ENCODE results near the gene TRNAU1AP. TPM values are rescaled to one million over a fixed set of nuclear protein-coding genes. Genes with fewer than 3 reads are reported as not detected.
"Not testable (repeated sequence)": the region's sequence is repeated elsewhere in the genome, so short reads cannot be mapped to it uniquely, and the experiment has no call there.

Gene TRNAU1AP
- total RNA-seq, 1 donor, result 25.0 TPM

GRCh38 chr1:28592321-28593071 is 39.6 kb downstream of the TRNAU1AP start:
- no peak for DNase-seq (ENCODE audit: low read depth)
- no peak for TF ChIP-seq CTCF (IDR thresholded peaks at IDR 0.05; ENCODE audit: insufficient read depth, low read depth, low read length)

GRCh38 chr1:28593988-28594356 is 41.1 kb downstream of the TRNAU1AP start:
- DNase-seq (ENCODE audit: low read depth); H3K4me3 ChIP-seq (ENCODE audit: low read depth, low read length): not testable (repeated sequence)

More at GRCh38 chr1:28592321-28593071, 39.6 kb downstream of the TRNAU1AP start:
- H3K4me3 ChIP-seq (ENCODE audit: low read depth, low read length), result peak overlapping the region; percentile 69

- not testable (repeated sequence) for H3K4me3 ChIP-seq (ENCODE audit: low read depth, low read length); DNase-seq (ENCODE audit: low read depth)
Measured at GRCh38 chr1:28594686-28595411, 42.0 kb downstream of the TRNAU1AP start.

- TF ChIP-seq CTCF (IDR thresholded peaks at IDR 0.05; ENCODE audit: insufficient read depth, low read depth, low read length), result no peak
- DNase-seq (ENCODE audit: low read depth), result no peak
- H3K4me3 ChIP-seq (ENCODE audit: low read depth, low read length), result no peak overlapping the region
Measured at GRCh38 chr1:28595412-28596191, 42.7 kb downstream of the TRNAU1AP start.

- H3K4me3 ChIP-seq (ENCODE audit: low read depth, low read length); DNase-seq (ENCODE audit: low read depth): not testable (repeated sequence)
Measured at GRCh38 chr1:28596276-28596675, 43.4 kb downstream of the TRNAU1AP start.

- peak; percentile 86 for DNase-seq (ENCODE audit: low read depth)
- H3K4me3 ChIP-seq (ENCODE audit: low read depth, low read length), result no peak overlapping the region
- TF ChIP-seq CTCF (IDR thresholded peaks at IDR 0.05; ENCODE audit: insufficient read depth, low read depth, low read length), result no peak
Measured at GRCh38 chr1:28601696-28602095, 48.8 kb downstream of the TRNAU1AP start.

- peak; percentile 84 for DNase-seq (ENCODE audit: low read depth)
- H3K4me3 ChIP-seq (ENCODE audit: low read depth, low read length), result no peak overlapping the region
- peak; percentile 76 for TF ChIP-seq CTCF (IDR thresholded peaks at IDR 0.05; ENCODE audit: insufficient read depth, low read depth, low read length)
Measured at GRCh38 chr1:28602536-28603439, 49.9 kb downstream of the TRNAU1AP start.

All from fibroblast of villous mesenchyme (primary cell).